HAP-1 (cell line): ENCODE data around the gene SCG5.

Experiments
- DNase-seq, 2 experiments: peaks; one replicate each; pipeline ENCODE4 v3.0.0-alpha.2; 2016 to 2020; ENCODE audit warnings: low spot score in 2 of 2
- H3K27me3 ChIP-seq: fragments of 250-450 bp; sonication (Bioruptor Pico); 2 replicates; pipeline ENCODE4 v1.5.1; 2020; ENCODE audit warnings: low read depth, mild to moderate bottlenecking, moderate library complexity
- H3K36me3 ChIP-seq: fragments of 250-450 bp; sonication (Bioruptor Pico); replicated peaks from 2 replicates; pipeline ENCODE4 v1.5.1; 2020; ENCODE audit warnings: mild to moderate bottlenecking
- H3K4me1 ChIP-seq: fragments of 250-450 bp; sonication (Bioruptor Pico); 2 replicates; pipeline ENCODE4 v1.5.1; 2020; ENCODE audit warnings: mild to moderate bottlenecking
- H3K4me3 ChIP-seq: fragments of 250-450 bp; sonication (Bioruptor Pico); 2 replicates; pipeline ENCODE4 v1.5.1; 2020; ENCODE audit warnings: mild to moderate bottlenecking, moderate library complexity
- H3K9me3 ChIP-seq: fragments of 250-450 bp; sonication (Bioruptor Pico); 2 replicates; pipeline ENCODE4 v1.5.1; 2020; ENCODE audit warnings: mild to moderate bottlenecking, moderate library complexity
- in situ Hi-C: fragments of 300-500 bp; cut with MboI; formaldehyde crosslinking; loops from 3 replicates; pipeline ENCODE4 v1.14.3; 2020; ENCODE audit warnings: low sequenced_read_pairs, inconsistent platforms, mixed read lengths

SCG5 gene

DNA sequence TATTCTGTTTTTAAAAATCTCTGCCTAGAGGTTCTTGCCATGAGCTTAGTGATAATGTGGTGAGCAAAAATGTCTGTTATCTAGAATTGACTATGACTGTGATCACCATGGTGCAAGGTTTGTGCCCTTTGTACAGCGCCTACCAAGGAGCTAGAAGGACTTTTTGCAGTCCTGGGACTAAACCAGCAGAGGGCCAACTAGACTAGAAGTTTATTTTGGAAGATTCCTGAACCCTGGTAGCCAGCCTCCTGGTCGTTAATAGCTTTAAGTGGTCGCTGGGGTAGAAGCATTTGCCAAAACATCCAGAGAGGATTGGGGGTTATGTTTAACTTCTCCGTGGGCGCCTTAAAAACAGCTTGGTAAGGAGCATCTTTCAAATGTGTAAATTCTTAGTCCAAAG lies 7.8 kb downstream of the SCG5 start:
- no peak for DNase-seq
- Histone ChIP-seq H3K4me1 (no peaks in the 10 kb centered on the region), H3K9me3 (no peaks in the 10 kb centered on the region), H3K4me3 (no peak overlapping the region), H3K36me3 (no peaks in the 10 kb centered on the region), H3K27me3 (no peaks in the 10 kb centered on the region)
- in situ Hi-C loops, result no loop called here

DNA sequence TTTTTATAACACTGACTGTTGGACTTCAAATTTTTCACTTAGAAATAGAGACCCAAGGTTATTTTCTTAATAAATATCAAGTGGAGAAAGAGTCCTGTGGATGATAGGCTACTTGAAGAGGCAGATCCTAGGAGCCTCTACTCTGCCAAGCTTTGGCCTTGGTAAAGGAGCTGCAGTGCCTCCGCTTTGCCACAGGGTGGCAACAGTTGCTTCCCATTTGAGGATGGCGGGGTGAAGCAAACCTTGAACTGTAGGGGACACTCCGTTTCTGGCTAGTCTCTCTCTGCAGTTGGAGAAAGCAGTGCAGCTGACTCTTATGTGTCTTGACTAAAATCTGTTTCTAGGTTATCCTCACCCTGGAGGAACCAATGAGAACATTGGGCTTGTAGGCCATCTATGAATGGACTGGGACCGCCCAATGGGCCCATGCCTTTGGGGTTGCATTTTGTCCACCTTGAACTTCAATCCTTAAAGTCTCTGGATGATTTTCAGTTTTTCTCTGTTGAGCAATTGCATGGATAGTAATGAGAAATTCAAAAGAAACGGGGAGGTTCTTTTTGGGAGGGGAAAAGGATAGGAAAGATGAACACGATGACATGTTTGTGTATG lies 9.8 kb downstream of the SCG5 start:
- Histone ChIP-seq H3K36me3 (no peaks in the 10 kb centered on the region), H3K27me3 (no peaks in the 10 kb centered on the region), H3K4me1 (no peaks in the 10 kb centered on the region), H3K9me3 (no peaks in the 10 kb centered on the region), H3K4me3 (no peak overlapping the region)
- in situ Hi-C loops, result loop anchor here (10.0 to 25.0 kb wide), 2 partner anchors 343 to 486 kb away; no protein-coding TSS in a partner anchor
- peak; percentile 42 to 68 for DNase-seq

DNA sequence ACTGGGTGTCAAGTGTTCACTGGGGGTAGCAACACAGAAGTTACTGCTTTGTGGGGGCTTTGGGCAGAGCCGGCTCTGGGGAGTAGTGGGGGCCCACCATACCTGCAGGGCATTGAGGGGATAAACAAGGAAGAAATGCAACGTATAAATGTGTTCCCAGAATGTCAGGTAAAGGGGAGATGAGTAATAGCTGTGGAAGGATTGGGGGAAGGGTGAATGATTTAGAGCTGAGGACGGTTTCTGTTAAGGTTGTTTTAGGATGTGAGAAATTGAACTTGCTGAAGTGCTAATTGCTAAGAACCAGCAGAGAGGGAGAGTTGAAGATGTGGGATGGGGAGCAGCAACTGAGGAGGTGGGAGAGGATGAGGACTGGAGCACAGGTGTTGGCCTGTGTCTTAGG lies 10.7 kb downstream of the SCG5 start:
- DNase-seq, result no peak
- Histone ChIP-seq H3K4me1 (no peaks in the 10 kb centered on the region), H3K9me3 (no peaks in the 10 kb centered on the region), H3K4me3 (no peak overlapping the region), H3K27me3 (no peaks in the 10 kb centered on the region), H3K36me3 (no peaks in the 10 kb centered on the region)
- in situ Hi-C loops, result loop anchor here (10.0 to 25.0 kb wide), 2 partner anchors 343 to 485 kb away; no protein-coding TSS in a partner anchor

DNA sequence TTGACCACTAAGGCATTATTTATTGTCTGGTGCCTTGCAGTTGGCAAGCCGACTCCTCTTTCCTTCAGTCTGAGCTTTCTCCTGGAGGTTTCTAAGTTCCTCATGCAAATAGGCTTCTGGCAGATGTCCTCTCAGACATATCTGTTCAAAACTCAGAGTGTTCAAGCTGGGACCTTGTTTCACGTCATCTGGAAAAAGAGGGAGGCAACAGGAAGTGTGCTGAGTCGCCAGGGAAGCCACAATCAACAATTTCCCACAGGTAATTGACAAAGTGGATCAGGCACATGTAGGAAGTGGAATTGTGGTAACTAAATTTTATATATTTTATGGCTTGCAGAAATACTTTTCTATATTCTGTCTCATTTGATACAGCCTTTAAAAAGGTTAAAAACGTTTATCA lies 14.6 kb downstream of the SCG5 start:
- no peaks in the 10 kb centered on the region for H3K9me3 ChIP-seq
- DNase-seq, result no peak
- in situ Hi-C loops, result loop anchor here (10.0 to 25.0 kb wide), 2 partner anchors 339 to 481 kb away; no protein-coding TSS in a partner anchor
- no peaks in the 10 kb centered on the region for H3K4me1 ChIP-seq
- H3K4me3 ChIP-seq, result no peak overlapping the region
- H3K36me3 ChIP-seq, result no peaks in the 10 kb centered on the region
- no peaks in the 10 kb centered on the region for H3K27me3 ChIP-seq

DNA sequence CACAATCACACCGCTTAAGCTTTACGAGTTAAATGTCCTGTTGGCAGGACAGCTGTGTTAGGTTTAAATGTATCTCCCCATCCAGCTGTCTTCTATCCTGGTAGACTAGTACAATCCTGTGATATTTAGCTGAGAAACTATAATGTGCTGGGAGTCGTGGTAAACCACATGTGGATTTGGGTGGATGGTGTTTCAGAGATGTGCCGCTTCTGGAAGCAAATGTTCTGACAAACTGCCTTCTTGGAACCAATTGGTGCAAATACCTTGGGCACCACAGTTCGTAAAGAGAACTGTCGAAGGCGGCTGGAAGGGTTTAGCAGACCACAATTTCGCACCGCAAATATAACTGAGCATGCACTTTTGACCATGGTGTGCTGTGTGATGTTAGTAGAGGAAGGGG lies 15.0 kb downstream of the SCG5 start:
- in situ Hi-C loops, result loop anchor here (10.0 to 25.0 kb wide), 2 partner anchors 338 to 481 kb away; no protein-coding TSS in a partner anchor
- no peaks in the 10 kb centered on the region for H3K27me3 ChIP-seq
- no peak for DNase-seq
- H3K4me1 ChIP-seq, result no peaks in the 10 kb centered on the region
- no peak overlapping the region for H3K4me3 ChIP-seq
- no peaks in the 10 kb centered on the region for H3K36me3 ChIP-seq
- H3K9me3 ChIP-seq, result no peaks in the 10 kb centered on the region

DNA sequence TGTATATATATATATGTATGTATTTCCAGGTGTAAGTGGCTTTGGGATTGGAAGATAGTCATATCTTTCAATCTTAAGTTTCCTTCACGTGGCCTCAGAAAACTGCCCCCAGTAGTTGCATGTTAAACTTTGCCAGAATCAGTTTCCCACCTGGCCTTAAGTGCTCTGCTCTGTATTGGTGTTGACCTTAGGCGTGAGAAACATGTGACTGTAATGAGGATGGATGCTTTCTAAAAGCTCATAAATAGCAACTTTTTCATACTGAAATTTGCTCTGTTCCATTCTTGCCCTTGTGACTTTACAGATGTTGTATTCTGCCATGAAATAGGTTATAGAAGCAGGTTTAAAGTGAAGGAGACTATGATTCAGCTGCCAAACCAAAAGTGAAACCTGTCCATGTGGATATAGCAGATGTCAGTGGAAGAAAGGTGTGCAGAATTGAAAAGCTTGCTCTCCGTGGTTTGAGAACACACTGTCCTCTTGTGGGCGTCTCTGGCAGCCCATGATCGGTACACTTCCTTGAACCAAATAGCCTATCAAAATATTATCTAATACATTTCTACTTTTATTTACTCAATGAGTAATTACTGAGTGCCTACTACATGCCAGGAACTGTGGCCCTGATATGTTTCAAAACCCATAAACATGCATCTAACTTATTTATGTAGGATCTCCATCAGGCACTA lies 15.8 kb downstream of the SCG5 start:
- H3K9me3 ChIP-seq, result no peaks in the 10 kb centered on the region
- H3K4me3 ChIP-seq, result no peak overlapping the region
- no peaks in the 10 kb centered on the region for H3K4me1 ChIP-seq
- in situ Hi-C loops, result loop anchor here (10.0 to 25.0 kb wide), 2 partner anchors 337 to 480 kb away; no protein-coding TSS in a partner anchor
- no peaks in the 10 kb centered on the region for H3K36me3 ChIP-seq
- no peaks in the 10 kb centered on the region for H3K27me3 ChIP-seq
- DNase-seq, result no peak

DNA sequence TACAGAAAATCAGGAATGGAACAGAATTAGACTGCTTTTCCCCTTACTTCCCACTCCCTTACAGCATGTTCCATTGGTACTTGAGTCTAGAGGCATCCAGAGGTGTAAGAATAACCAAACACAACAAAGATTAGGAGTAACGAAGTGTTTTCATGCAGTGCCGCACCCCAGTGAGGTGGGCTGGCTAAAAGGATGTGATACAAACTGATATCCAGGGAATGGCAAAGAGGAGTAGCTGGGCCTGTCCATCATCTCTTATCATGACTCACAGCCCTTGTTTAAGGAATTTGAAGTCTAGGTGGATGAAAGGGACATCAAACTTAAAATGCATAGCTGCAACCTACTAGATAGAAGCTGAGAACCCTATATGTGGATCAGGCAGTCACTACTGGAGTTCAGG lies 16.4 kb downstream of the SCG5 start:
- Histone ChIP-seq H3K9me3 (no peaks in the 10 kb centered on the region), H3K27me3 (no peaks in the 10 kb centered on the region), H3K4me1 (no peaks in the 10 kb centered on the region), H3K4me3 (no peak overlapping the region), H3K36me3 (no peaks in the 10 kb centered on the region)
- DNase-seq, result no peak
- in situ Hi-C loops, result loop anchor here (10.0 to 25.0 kb wide), 2 partner anchors 337 to 479 kb away; no protein-coding TSS in a partner anchor

DNA sequence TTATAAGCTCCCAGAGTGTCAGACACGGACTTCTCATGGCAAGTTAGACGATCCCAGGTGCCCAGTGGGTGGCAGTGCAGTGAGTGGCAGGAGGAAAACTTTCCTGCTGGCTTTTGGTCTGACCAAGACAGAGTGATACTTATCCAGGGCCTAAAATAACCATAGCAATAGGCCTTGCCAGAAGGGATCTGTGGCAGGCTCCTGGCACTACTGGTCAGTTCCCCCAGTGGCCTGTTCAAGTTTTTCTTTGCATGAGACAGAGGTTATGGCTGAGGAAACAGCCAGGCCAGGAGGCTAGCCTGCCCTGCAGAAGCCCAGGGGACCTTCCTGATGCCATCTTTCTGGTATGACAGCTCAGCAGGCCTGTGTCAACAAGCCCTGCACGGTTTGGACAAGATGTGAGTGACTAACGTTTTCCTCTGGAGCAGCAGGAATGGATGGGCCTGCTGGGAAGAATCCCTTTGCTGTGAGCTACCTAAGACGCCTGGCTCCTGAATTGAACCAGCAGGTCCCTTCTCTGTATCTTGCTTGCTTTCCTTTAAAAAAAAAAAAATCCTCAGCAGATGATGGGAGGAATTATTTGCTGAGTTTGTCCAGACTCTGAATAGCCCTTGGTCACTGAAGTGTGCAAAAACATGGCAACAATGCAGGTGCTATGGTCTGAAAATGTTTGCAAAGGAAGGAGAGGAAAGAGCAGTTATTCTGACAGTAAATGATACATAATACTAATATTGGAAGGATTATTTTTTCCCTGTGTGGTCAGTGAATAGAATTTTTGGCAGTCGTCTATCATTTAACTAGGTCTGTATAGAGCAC lies 18.0 kb downstream of the SCG5 start:
- H3K9me3 ChIP-seq, result no peaks in the 10 kb centered on the region
- H3K27me3 ChIP-seq, result no peaks in the 10 kb centered on the region
- no peaks in the 10 kb centered on the region for H3K4me1 ChIP-seq
- no peak overlapping the region for H3K4me3 ChIP-seq
- no peak for DNase-seq
- no peaks in the 10 kb centered on the region for H3K36me3 ChIP-seq
- in situ Hi-C loops, result loop anchor here (10.0 to 25.0 kb wide), 2 partner anchors 335 to 478 kb away; no protein-coding TSS in a partner anchor

DNA sequence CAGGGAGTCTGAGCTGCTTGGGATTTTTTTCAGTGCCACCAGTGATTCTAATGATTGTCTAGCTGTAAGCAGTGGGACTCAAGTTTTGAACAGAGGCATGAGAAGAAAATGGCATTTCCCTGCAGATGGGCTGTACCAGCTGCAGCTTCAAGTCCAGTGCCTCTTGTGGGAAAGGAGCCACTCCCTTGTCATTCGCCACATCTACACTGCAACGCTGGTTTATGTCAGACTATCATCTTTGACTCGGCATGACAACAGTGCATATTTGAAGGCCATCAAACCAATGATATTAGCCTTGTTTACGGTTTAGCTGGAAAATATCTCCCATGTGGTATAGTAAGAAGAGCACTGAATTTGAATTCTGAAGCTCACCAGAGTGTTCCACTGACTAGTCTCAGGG lies 22.2 kb downstream of the SCG5 start:
- no peak for DNase-seq
- H3K9me3 ChIP-seq, result no peaks in the 10 kb centered on the region
- no peak overlapping the region for H3K4me3 ChIP-seq
- H3K27me3 ChIP-seq, result no peaks in the 10 kb centered on the region
- in situ Hi-C loops, result loop anchor here (25.0 kb wide), 1 partner anchor 474 kb away; no protein-coding TSS in a partner anchor
- no peaks in the 10 kb centered on the region for H3K4me1 ChIP-seq
- H3K36me3 ChIP-seq, result no peaks in the 10 kb centered on the region

DNA sequence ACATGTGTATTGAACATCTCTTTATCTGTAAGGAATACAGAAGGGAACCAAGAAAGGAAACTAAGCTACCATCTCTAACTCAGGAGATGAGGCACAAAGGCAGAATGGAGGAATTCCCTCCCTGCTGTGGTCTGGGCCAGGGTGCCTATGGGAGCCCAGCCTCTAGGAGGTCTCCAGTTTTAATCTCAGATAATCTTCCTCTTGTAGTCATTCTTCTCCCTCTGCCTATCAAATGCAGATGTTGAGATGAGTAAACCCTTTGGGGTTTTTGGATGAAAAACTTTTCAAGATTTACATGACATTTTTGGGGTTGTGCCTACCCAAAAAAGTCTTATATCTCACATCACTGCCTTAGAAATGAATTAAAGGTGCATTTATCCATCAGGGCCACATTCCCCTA lies 23.3 kb downstream of the SCG5 start:
- in situ Hi-C loops, result loop anchor here (25.0 kb wide), 1 partner anchor 473 kb away; no protein-coding TSS in a partner anchor
- no peak for DNase-seq

DNA sequence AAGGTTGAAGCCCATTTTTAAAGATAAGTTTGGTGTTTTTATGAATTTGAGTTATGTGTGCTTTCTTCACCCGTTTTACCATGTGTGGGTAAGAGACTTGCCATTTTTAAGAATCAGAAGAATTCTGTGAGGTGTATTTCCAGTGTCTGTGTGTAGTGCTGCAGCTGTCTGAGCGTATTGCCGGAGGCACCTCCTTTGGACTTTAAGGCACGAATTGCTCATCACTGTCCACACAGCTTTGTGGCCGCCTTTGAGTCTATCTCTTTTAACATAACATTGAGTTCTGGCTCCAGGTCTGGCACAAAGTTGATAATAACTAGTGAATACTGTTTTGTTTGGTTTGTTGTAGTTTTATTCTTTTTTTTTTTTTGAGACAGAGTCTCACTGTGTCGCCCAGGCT lies 25.8 kb downstream of the SCG5 start:
- no peak overlapping the region for H3K4me3 ChIP-seq
- in situ Hi-C loops, result loop anchor here (25.0 kb wide), 1 partner anchor 470 kb away; no protein-coding TSS in a partner anchor
- no peaks in the 10 kb centered on the region for H3K9me3 ChIP-seq
- DNase-seq, result no peak
- H3K36me3 ChIP-seq, result no peaks in the 10 kb centered on the region
- H3K4me1 ChIP-seq, result no peaks in the 10 kb centered on the region
- no peaks in the 10 kb centered on the region for H3K27me3 ChIP-seq

More for the DNA sequence above, 23.3 kb downstream of the SCG5 start:
- H3K27me3 ChIP-seq, result no peaks in the 10 kb centered on the region
- H3K9me3 ChIP-seq, result no peaks in the 10 kb centered on the region
- no peaks in the 10 kb centered on the region for H3K36me3 ChIP-seq
- no peak overlapping the region for H3K4me3 ChIP-seq
- H3K4me1 ChIP-seq, result no peaks in the 10 kb centered on the region

DNA sequence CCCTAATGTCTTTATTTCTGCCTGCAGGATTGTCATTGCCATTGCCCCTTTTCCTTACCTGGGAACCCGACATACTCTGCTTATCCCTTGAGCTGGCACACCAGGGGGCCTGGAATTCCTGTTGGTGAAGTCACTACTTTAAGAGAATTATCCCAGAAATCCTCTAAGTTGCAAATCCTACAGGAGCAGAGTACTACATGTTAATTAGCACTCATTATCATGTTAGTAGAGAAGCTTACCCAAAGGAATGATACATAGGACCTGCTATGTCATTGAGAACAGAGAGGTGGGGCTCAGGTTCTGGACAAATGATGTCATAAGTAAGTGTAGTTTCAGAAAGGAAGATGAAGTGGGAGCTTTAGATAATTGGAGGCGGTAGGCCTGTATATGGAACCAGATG lies 27.4 kb downstream of the SCG5 start:
- in situ Hi-C loops, result loop anchor here (25.0 kb wide), 1 partner anchor 468 kb away; no protein-coding TSS in a partner anchor
- H3K36me3 ChIP-seq, result no peaks in the 10 kb centered on the region
- H3K4me1 ChIP-seq, result no peaks in the 10 kb centered on the region
- no peaks in the 10 kb centered on the region for H3K9me3 ChIP-seq
- no peak for DNase-seq
- H3K27me3 ChIP-seq, result no peaks in the 10 kb centered on the region
- no peak overlapping the region for H3K4me3 ChIP-seq

DNA sequence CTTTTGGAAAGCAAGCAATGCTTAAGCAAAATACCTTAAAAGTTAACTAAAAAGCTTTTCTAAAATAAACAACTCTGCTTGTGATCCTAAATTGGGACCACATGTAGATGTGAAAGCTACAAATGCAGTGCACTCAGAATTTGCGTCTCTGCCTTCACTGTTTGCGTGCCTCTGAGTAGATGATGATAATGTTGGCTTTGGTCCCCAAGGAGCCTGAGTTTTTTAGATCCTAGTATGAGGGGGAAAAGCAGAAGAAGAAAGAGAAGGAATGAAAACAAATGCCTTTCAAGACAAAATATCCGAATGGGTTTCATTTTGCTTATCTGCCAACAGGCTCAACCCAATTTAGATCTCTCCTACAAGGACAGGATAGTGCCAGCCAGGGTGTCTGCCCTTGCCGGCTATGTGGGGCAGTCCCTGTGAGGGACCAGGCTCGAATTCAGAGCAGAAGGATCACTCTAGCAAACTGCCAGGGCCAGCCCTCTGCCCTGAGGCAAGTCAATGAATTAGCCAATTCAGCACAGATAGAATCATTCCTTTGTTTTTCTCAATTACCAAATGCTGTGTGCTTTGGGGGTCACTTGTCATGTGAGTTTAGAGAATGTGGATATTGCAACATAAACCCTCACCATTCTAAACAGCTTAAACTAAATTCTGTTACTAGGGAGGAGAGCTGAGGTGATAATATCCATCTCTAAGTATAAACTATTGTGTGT lies 28.5 kb downstream of the SCG5 start:
- Histone ChIP-seq H3K4me1 (no peaks in the 10 kb centered on the region), H3K36me3 (no peaks in the 10 kb centered on the region), H3K4me3 (no peak overlapping the region), H3K9me3 (no peaks in the 10 kb centered on the region), H3K27me3 (no peaks in the 10 kb centered on the region)
- peak in 1 of 2 experiments; percentile 22 for DNase-seq
- in situ Hi-C loops, result loop anchor here (25.0 kb wide), 1 partner anchor 467 kb away; no protein-coding TSS in a partner anchor
